Neural progenitor cell (in vitro differentiated cells): Measurements from ENCODE around the gene ZNF273. TPM values are rescaled to one million over a fixed set of nuclear protein-coding genes. Genes with fewer than 3 reads are reported as not detected.
"Not testable (repeated sequence)": the region's sequence is repeated elsewhere in the genome, so short reads cannot be mapped to it uniquely, and the experiment has no call there.

Experiments used
- DNase-seq: peaks from one replicate; pipeline ENCODE4 v3.0.0-alpha.2; 2016; ENCODE audit warnings: low spot score
- H2AFZ ChIP-seq: fragments of 200-600 bp; sonication (generic); replicated peaks from 2 replicates; pipeline ENCODE4 v1.6.1; 2016; ENCODE audit warnings: antibody characterized with exemption
- H3F3A ChIP-seq: fragments of 200-600 bp; sonication (generic); 2 replicates; pipeline ENCODE4 v1.6.1; 2016; ENCODE audit warnings: antibody characterized with exemption, low read depth
- H3K27ac ChIP-seq: fragments of 200-600 bp; sonication (generic); 2 replicates; pipeline ENCODE4 v1.5.1; 2016; ENCODE audit warnings: mild to moderate bottlenecking
- H3K27me3 ChIP-seq: fragments of 200-600 bp; sonication (generic); 2 replicates; pipeline ENCODE4 v1.6.1; 2016; ENCODE audit warnings: mild to moderate bottlenecking, moderate library complexity
- H3K36me3 ChIP-seq: fragments of 200-600 bp; sonication (generic); 2 replicates; pipeline ENCODE4 v1.5.1; 2016
- H3K4me1 ChIP-seq: fragments of 200-600 bp; sonication (generic); 2 replicates; pipeline ENCODE4 v1.6.1; 2016; ENCODE audit warnings: mixed run types
- H3K4me2 ChIP-seq: fragments of 200-600 bp; sonication (generic); 2 replicates; pipeline ENCODE4 v1.6.1; 2016
- H3K4me3 ChIP-seq: fragments of 200-600 bp; sonication (generic); 2 replicates; pipeline ENCODE4 v1.5.1; 2016
- H3K79me2 ChIP-seq: fragments of 200-600 bp; sonication (generic); 2 replicates; pipeline ENCODE4 v1.6.1; 2016; ENCODE audit warnings: low read depth
- H3K9ac ChIP-seq: fragments of 200-600 bp; sonication (generic); 2 replicates; pipeline ENCODE4 v1.6.1; 2016
- H3K9me3 ChIP-seq: fragments of 200-600 bp; sonication (generic); 2 replicates; pipeline ENCODE4 v1.5.1; 2016; ENCODE audit warnings: low read depth
- H4K20me1 ChIP-seq: fragments of 200-600 bp; sonication (generic); 2 replicates; pipeline ENCODE4 v1.6.1; 2016; ENCODE audit warnings: low read depth
- H3K27ac Mint-ChIP-seq: 3 replicates; pipeline ENCODE4 v1.8.0; 2021; ENCODE audit warnings: mixed read lengths
- H3K27me3 Mint-ChIP-seq: 2 replicates; pipeline ENCODE4 v1.8.0; 2022; ENCODE audit warnings: low read depth, mild to moderate bottlenecking, inconsistent platforms, moderate library complexity, mixed read lengths; ENCODE audit not compliant: insufficient read depth
- H3K36me3 Mint-ChIP-seq: 3 replicates; pipeline ENCODE4 v1.8.0; 2021; ENCODE audit warnings: mixed read lengths
- H3K4me1 Mint-ChIP-seq: 3 replicates; pipeline ENCODE4 v1.8.0; 2021; ENCODE audit warnings: mixed read lengths
- H3K4me3 Mint-ChIP-seq: 3 replicates; pipeline ENCODE4 v1.8.0; 2021; ENCODE audit warnings: mild to moderate bottlenecking, moderate library complexity, mixed read lengths
- H3K9me3 Mint-ChIP-seq: 3 replicates; pipeline ENCODE4 v1.8.0; 2020; ENCODE audit warnings: mixed read lengths
- EZH2 ChIP-seq: fragments of 200-600 bp; sonication (generic); IDR thresholded peaks from 2 replicates; pipeline ENCODE4 v1.6.1; 2017; ENCODE audit warnings: antibody characterized with exemption, mild to moderate bottlenecking, moderate library complexity
- EZH2phosphoT487 ChIP-seq: fragments of 200-600 bp; sonication (generic); IDR thresholded peaks from 2 replicates; pipeline ENCODE4 v1.6.1; 2017; ENCODE audit warnings: antibody characterized with exemption
- total RNA-seq: library from RNA; depleted of rRNA; stranded (reverse); fragments of >200 nt; gene quantifications from 2 replicates; pipeline ENCODE4 v1.2.3, GENCODE V29; 2015; ENCODE audit warnings: low replicate concordance
- TF ChIP-seq, protein P1 (sequence below): fragments of 200-600 bp; sonication (generic); IDR thresholded peaks from 2 replicates; pipeline ENCODE4 v1.5.1; 2017; ENCODE audit warnings: antibody characterized with exemption, mild to moderate bottlenecking

Gene ZNF273
- total RNA-seq, 1 donor from 2014 or later = 36.5 TPM

DNA sequence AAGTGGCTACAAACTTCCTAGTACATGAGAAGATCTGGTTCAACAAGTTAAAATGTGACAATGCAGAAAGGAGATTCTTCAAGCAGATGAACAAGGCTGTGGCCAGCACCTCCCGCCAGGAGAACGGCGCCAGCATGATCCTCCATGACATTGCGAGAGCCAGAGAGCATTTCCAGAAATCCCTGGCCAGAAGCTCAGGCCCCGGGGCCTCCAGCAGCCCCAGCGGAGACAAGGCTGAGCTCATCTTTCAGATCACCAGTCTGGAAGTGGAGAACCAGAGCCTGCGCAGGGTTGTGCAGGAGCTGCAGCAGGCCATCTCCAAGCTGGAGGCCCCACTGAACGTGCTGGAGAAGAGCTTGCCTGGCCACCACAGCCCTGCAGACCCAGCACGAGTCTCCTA lies 40.1 kb upstream of the ZNF273 start:
- no peak overlapping the region for H2AFZ ChIP-seq
- no peak overlapping the region for H3K4me3 ChIP-seq
- H3K4me1 ChIP-seq = no peaks in the 10 kb centered on the region
- H3K9me3 Mint-ChIP-seq = peaks cover 6% of the 10 kb centered on the region
- H3K27me3 ChIP-seq = no peaks in the 10 kb centered on the region
- peaks cover 8% of the 10 kb centered on the region for H3K27me3 Mint-ChIP-seq
- H3K27ac Mint-ChIP-seq = no peak overlapping the region
- TF ChIP-seq, protein P1, sequence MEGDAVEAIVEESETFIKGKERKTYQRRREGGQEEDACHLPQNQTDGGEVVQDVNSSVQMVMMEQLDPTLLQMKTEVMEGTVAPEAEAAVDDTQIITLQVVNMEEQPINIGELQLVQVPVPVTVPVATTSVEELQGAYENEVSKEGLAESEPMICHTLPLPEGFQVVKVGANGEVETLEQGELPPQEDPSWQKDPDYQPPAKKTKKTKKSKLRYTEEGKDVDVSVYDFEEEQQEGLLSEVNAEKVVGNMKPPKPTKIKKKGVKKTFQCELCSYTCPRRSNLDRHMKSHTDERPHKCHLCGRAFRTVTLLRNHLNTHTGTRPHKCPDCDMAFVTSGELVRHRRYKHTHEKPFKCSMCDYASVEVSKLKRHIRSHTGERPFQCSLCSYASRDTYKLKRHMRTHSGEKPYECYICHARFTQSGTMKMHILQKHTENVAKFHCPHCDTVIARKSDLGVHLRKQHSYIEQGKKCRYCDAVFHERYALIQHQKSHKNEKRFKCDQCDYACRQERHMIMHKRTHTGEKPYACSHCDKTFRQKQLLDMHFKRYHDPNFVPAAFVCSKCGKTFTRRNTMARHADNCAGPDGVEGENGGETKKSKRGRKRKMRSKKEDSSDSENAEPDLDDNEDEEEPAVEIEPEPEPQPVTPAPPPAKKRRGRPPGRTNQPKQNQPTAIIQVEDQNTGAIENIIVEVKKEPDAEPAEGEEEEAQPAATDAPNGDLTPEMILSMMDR = no peak
- no peak for TF ChIP-seq EZH2phosphoT487
- TF ChIP-seq EZH2 = no peak
- DNase-seq = no peak
- H3K9ac ChIP-seq = no peak overlapping the region
- H3K4me3 Mint-ChIP-seq = no peak overlapping the region
- H3K36me3 ChIP-seq = no peaks in the 10 kb centered on the region
- no peaks in the 10 kb centered on the region for H3K4me1 Mint-ChIP-seq
- H3K9me3 ChIP-seq = peaks cover 8% of the 10 kb centered on the region
- no peak overlapping the region for H3K27ac ChIP-seq
- no peaks in the 10 kb centered on the region for H4K20me1 ChIP-seq
- H3K79me2 ChIP-seq = no peaks in the 10 kb centered on the region
- H3K36me3 Mint-ChIP-seq = no peaks in the 10 kb centered on the region
- H3K4me2 ChIP-seq = no peak overlapping the region
- no peaks in the 10 kb centered on the region for H3F3A ChIP-seq

DNA sequence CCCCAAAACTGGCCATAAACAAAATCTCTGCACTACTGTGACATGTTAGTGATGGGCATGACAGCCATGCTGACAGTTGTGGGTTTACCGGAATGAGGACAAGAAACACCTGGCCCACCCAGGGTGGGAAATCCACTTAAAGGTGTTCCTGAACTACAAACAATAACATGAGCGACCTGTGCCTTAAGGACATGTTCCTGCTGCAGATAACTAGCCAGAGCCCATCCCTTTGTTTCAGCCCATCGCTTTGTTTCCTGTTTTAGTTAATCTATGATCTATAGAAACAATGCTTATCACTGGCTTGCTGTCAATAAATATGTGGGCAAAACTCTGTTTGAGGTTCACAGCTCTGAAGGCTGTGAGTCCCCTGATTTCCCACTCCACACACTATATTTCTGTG lies 39.5 kb upstream of the ZNF273 start:
- not testable (repeated sequence) for H3K79me2 ChIP-seq, H3F3A ChIP-seq, H3K4me1 ChIP-seq, H3K9me3 ChIP-seq, H3K4me1 Mint-ChIP-seq, H3K36me3 ChIP-seq, H3K4me2 ChIP-seq, H3K4me3 Mint-ChIP-seq, H3K9me3 Mint-ChIP-seq, H3K9ac ChIP-seq, DNase-seq, H3K27ac Mint-ChIP-seq, H3K36me3 Mint-ChIP-seq, H2AFZ ChIP-seq, H3K4me3 ChIP-seq, H4K20me1 ChIP-seq, H3K27ac ChIP-seq, H3K27me3 ChIP-seq
- H3K27me3 Mint-ChIP-seq = peaks cover 10% of the 10 kb centered on the region

DNA sequence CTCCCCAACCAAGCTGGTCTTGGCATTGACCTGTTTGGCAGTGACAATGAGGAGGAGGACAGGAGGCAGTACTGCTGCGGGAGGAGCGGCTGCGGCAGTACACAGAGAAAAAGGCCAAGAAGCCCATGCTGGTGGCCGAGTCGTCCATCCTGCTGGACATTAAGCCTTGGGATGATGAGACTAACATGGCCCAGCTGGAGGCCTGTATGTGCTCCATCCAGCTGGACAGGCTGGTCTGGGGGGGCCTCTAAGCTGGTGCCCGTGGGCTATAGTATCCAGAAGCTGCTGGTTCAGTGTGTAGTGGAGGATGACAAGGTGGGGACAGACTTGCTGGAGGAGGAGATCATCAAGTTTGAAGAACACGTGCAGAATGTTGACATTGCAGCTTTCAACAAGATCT lies 39.1 kb upstream of the ZNF273 start:
- H3K36me3 Mint-ChIP-seq = no peaks in the 10 kb centered on the region
- Histone ChIP-seq H2AFZ (no peak overlapping the region), H3K27me3 (no peaks in the 10 kb centered on the region), H3K36me3 (no peaks in the 10 kb centered on the region), H3K9me3 (peaks cover 8% of the 10 kb centered on the region), H3K79me2 (no peaks in the 10 kb centered on the region), H3F3A (no peaks in the 10 kb centered on the region), H3K27ac (no peak overlapping the region), H3K9ac (no peak overlapping the region), H3K4me3 (no peak overlapping the region), H4K20me1 (no peaks in the 10 kb centered on the region), H3K4me1 (no peaks in the 10 kb centered on the region), H3K4me2 (no peak overlapping the region)
- H3K27ac Mint-ChIP-seq = no peak overlapping the region
- peaks cover 10% of the 10 kb centered on the region for H3K9me3 Mint-ChIP-seq
- no peak overlapping the region for H3K4me3 Mint-ChIP-seq
- H3K4me1 Mint-ChIP-seq = no peaks in the 10 kb centered on the region
- TF ChIP-seq, protein P1 = no peak
- TF ChIP-seq EZH2phosphoT487 (no peak), EZH2 (no peak)
- no peak for DNase-seq
- H3K27me3 Mint-ChIP-seq = peaks cover 12% of the 10 kb centered on the region

DNA sequence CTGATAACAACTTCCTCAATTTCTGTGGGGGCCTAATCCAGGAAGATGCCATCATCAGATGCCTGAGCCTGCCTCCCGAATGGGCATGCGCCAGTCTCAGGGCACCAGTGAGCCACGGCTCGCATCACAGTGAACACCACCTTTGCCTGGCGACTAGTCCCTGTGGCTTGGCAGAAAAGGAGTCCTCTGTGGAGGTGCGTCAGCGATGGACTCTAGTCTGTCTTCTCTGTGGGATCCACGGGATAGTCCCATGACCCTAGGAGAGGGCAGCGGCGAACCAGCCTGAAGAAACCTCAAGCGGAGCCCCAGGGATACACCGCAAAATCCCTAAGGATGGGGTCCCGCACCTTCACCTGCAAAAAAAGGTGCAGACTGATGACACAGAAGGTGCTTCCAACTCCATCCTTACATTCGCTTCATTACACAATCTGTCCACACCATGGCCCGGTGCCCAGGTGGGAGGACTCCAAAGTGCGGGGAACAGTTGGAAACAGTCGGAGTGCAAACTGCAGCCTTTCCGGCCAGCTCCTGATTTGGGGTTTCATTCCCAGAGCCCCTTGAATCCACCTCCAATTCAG lies 35.1 kb upstream of the ZNF273 start:
- no peak overlapping the region for H3K9ac ChIP-seq
- H3K4me2 ChIP-seq = no peak overlapping the region
- no peaks in the 10 kb centered on the region for H3K4me1 Mint-ChIP-seq
- H3F3A ChIP-seq = no peaks in the 10 kb centered on the region
- no peaks in the 10 kb centered on the region for H3K36me3 Mint-ChIP-seq
- no peak for DNase-seq
- no peak overlapping the region for H3K4me3 ChIP-seq
- peaks cover 25% of the 10 kb centered on the region for H3K9me3 Mint-ChIP-seq
- H3K27me3 Mint-ChIP-seq = peaks cover 21% of the 10 kb centered on the region
- TF ChIP-seq EZH2 (no peak), EZH2phosphoT487 (no peak)
- TF ChIP-seq, protein P1 = no peak
- H3K27ac Mint-ChIP-seq = no peak overlapping the region
- H3K9me3 ChIP-seq = no peaks in the 10 kb centered on the region
- H3K4me3 Mint-ChIP-seq = no peak overlapping the region
- H3K36me3 ChIP-seq = no peaks in the 10 kb centered on the region
- no peak overlapping the region for H2AFZ ChIP-seq
- H3K4me1 ChIP-seq = no peaks in the 10 kb centered on the region
- H4K20me1 ChIP-seq = no peaks in the 10 kb centered on the region
- no peak overlapping the region for H3K27ac ChIP-seq
- H3K27me3 ChIP-seq = no peaks in the 10 kb centered on the region
- H3K79me2 ChIP-seq = no peaks in the 10 kb centered on the region
